Naive B cell (primary cell): Measurements from ENCODE around the gene C4BPB. TPM values are rescaled to one million over a fixed set of nuclear protein-coding genes. Genes with fewer than 3 reads are reported as not detected.

Experiments used
- ATAC-seq, 2 donors: fragments of 150-1000 bp; cut with Tn5 transposase; 2 replicates each; pipeline ENCODE4 v1.10.0; 2021; ENCODE audit warnings: low read depth in 2 of 2, mild to moderate bottlenecking in 2 of 2, moderate library complexity in 2 of 2
- DNase-seq: peaks from one replicate; pipeline ENCODE4 v3.0.0; 2022
- H3K27ac Mint-ChIP-seq, 6 donors: one replicate each; pipeline ENCODE4 v1.8.0; 2020 to 2022; ENCODE audit warnings: mild to moderate bottlenecking in 6 of 6, mixed read lengths in 6 of 6, moderate library complexity in 5 of 6, inconsistent platforms in 2 of 6
- H3K27me3 Mint-ChIP-seq, 3 donors: one replicate each; pipeline ENCODE4 v1.8.0; 2021 to 2022; ENCODE audit warnings: mixed read lengths in 3 of 3, mild to moderate bottlenecking in 1 of 3
- H3K36me3 Mint-ChIP-seq, 2 donors: one replicate each; pipeline ENCODE4 v1.8.0; 2020 to 2022; ENCODE audit warnings: mixed read lengths in 2 of 2, inconsistent platforms in 1 of 2, mild to moderate bottlenecking in 1 of 2
- H3K4me1 Mint-ChIP-seq, 3 donors: one replicate each; pipeline ENCODE4 v1.8.0; 2020 to 2022; ENCODE audit warnings: mixed read lengths in 3 of 3, inconsistent platforms in 1 of 3, mild to moderate bottlenecking in 1 of 3, moderate library complexity in 1 of 3
- H3K4me3 Mint-ChIP-seq, 8 donors: one replicate each; pipeline ENCODE4 v1.8.0; 2020 to 2022; ENCODE audit warnings: mild to moderate bottlenecking in 8 of 8, mixed read lengths in 8 of 8, moderate library complexity in 8 of 8, inconsistent platforms in 2 of 8
- H3K9me3 Mint-ChIP-seq, 7 donors: one replicate each; pipeline ENCODE4 v1.8.0; 2020 to 2022; ENCODE audit warnings: mixed read lengths in 7 of 7, mild to moderate bottlenecking in 5 of 7, inconsistent platforms in 2 of 7, moderate library complexity in 1 of 7
- polyA plus RNA-seq, 6 donors: library from polyadenylated mRNA; unstranded; fragments of 300-500 nt; fragmentation: Illumina TruSeq; gene quantifications; one replicate each; pipeline ENCODE4 v1.2.3, GENCODE V29; 2021; ENCODE audit warnings: low read depth in 6 of 6

Gene C4BPB
- polyA plus RNA-seq, 6 donors from 2014 or later: 0.23 TPM; not detected in 5

DNA sequence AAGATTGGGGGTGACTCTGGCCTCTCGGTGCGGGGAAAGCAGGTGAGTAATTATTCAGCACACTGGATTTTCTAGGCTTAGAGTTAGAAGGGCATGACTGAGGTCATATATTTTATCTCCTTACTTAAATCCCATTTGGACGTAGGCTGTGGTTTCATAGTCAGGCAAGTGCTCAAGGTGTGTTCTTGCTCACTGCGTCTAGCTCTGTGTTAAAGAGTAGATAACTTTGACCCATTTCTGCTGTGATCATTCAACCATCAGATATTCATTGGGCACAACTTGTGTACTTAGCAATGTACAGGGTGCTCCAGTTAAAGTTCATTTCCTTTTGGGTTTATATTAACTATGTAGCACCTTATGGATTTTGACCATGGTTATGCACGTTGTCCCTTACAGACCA is 21.0 kb upstream of the C4BPB start:
- H3K9me3 Mint-ChIP-seq: no peaks in the 10 kb centered on the region
- peaks cover 18 to 31% (median 24%) of the 10 kb centered on the region in 3 donors for H3K4me1 Mint-ChIP-seq
- peak overlapping the region in 1 of 6 donors; percentile 36 for H3K27ac Mint-ChIP-seq
- peaks cover 21 to 23% of the 10 kb centered on the region in 2 donors for H3K36me3 Mint-ChIP-seq
- no peak for ATAC-seq
- H3K4me3 Mint-ChIP-seq: no peak overlapping the region
- H3K27me3 Mint-ChIP-seq: no peaks in the 10 kb centered on the region
- DNase-seq: no peak

- H3K4me3 Mint-ChIP-seq: peak overlapping the region in 2 of 8 donors; percentile 20 to 51
- H3K27me3 Mint-ChIP-seq: no peaks in the 10 kb centered on the region
- peaks cover 13 to 15% of the 10 kb centered on the region in 2 donors for H3K36me3 Mint-ChIP-seq
- H3K4me1 Mint-ChIP-seq: peaks cover 18 to 31% (median 24%) of the 10 kb centered on the region in 3 donors
- peak overlapping the region in 2 of 6 donors; percentile 4 to 13 for H3K27ac Mint-ChIP-seq
- no peaks in the 10 kb centered on the region for H3K9me3 Mint-ChIP-seq
- no peak for DNase-seq
- ATAC-seq: no peak
Measured at GRCh38 chr1:207069061-207069460, 19.6 kb upstream of the C4BPB start.

- peaks cover 13 to 15% of the 10 kb centered on the region in 2 donors for H3K36me3 Mint-ChIP-seq
- no peaks in the 10 kb centered on the region for H3K9me3 Mint-ChIP-seq
- H3K27ac Mint-ChIP-seq: peak overlapping the region in 5 of 6 donors; percentile 4 to 71 (median 38)
- H3K4me3 Mint-ChIP-seq: peak overlapping the region in 5 of 8 donors; percentile 3 to 49 (median 26)
- peaks cover 18 to 31% (median 24%) of the 10 kb centered on the region in 3 donors for H3K4me1 Mint-ChIP-seq
- ATAC-seq (peak; percentile 77 to 81), DNase-seq (no peak)
- no peaks in the 10 kb centered on the region for H3K27me3 Mint-ChIP-seq
Measured at GRCh38 chr1:207069858-207070506, 18.7 kb upstream of the C4BPB start.

DNA sequence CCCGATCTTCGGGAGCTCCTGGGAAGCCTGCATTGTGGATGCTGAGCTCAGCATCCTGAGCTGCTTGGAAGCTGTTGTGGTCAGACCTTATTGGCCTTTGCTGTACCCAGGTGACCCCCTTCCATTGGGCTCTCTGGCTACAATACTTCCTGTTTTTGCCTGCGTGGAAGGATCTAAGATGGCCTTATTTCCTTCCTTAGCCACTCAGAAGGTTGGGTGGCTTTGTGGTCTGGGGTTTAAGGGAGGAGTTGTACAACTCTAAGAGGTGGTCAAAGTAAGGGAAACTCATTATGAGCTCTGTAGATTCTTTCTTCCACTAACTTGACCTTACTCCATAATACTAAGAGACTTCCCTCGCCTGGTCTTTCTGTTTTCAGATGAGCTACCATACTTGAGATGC is 17.8 kb upstream of the C4BPB start:
- ATAC-seq (peak; percentile 45 to 47), DNase-seq (no peak)
- H3K27me3 Mint-ChIP-seq: no peaks in the 10 kb centered on the region
- no peaks in the 10 kb centered on the region for H3K9me3 Mint-ChIP-seq
- H3K27ac Mint-ChIP-seq: peak overlapping the region in 4 of 6 donors; percentile 24 to 78 (median 68)
- H3K4me3 Mint-ChIP-seq: peak overlapping the region in 3 of 8 donors; percentile 36 to 55 (median 49)
- peaks cover 18 to 31% (median 24%) of the 10 kb centered on the region in 3 donors for H3K4me1 Mint-ChIP-seq
- peaks cover 13 to 15% of the 10 kb centered on the region in 2 donors for H3K36me3 Mint-ChIP-seq

GRCh38 chr1:207071426-207071825 is 17.2 kb upstream of the C4BPB start:
- ATAC-seq (no peak), DNase-seq (no peak)
- no peaks in the 10 kb centered on the region for H3K27me3 Mint-ChIP-seq
- H3K4me1 Mint-ChIP-seq: peaks cover 18 to 31% (median 24%) of the 10 kb centered on the region in 3 donors
- H3K27ac Mint-ChIP-seq: peak overlapping the region in 1 of 6 donors; percentile 45
- H3K36me3 Mint-ChIP-seq: peaks cover 13 to 15% of the 10 kb centered on the region in 2 donors
- no peak overlapping the region for H3K4me3 Mint-ChIP-seq
- no peaks in the 10 kb centered on the region for H3K9me3 Mint-ChIP-seq

DNA sequence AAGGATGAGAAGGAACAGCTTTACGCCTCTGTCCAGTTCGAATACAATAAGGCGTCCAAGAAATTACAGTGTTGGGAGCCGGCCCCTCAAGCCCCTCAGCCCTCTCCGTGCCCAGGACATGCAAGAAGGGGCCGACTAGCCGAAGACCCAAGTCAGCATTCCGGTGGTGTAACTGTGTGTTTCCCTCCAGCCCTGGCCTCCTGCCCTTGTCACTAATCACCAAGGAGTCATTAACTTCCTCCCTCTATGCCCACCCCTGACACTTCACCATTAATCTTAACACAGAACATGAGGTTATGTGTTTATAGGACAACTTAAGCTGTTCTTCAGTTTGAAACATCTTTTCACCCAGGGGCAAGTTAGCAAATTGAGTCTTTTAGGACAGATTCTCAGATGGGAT is 16.4 kb upstream of the C4BPB start:
- Mint-ChIP-seq H3K4me1 (peaks cover 18 to 31% (median 24%) of the 10 kb centered on the region in 3 donors), H3K4me3 (no peak overlapping the region), H3K27ac (peak overlapping the region in 1 of 6 donors; percentile 43), H3K36me3 (peaks cover 11 to 12% of the 10 kb centered on the region in 2 donors), H3K27me3 (no peaks in the 10 kb centered on the region), H3K9me3 (no peaks in the 10 kb centered on the region)
- DNase-seq (no peak), ATAC-seq (no peak)

GRCh38 chr1:207073906-207074820 is 14.5 kb upstream of the C4BPB start:
- DNase-seq (no peak), ATAC-seq (no peak)
- Mint-ChIP-seq H3K4me1 (peaks cover 18 to 28% (median 20%) of the 10 kb centered on the region in 3 donors), H3K4me3 (no peak overlapping the region), H3K27me3 (no peaks in the 10 kb centered on the region), H3K9me3 (no peaks in the 10 kb centered on the region), H3K36me3 (peaks cover 1 to 5% of the 10 kb centered on the region in 2 donors), H3K27ac (peak overlapping the region in 1 of 6 donors; percentile 28)

GRCh38 chr1:207076181-207076955 is 12.3 kb upstream of the C4BPB start:
- H3K36me3 Mint-ChIP-seq: peaks cover 0 to 2% of the 10 kb centered on the region in 2 donors
- ATAC-seq: no peak
- DNase-seq: no peak
- H3K4me1 Mint-ChIP-seq: peaks cover 0 to 6% (median 0%) of the 10 kb centered on the region in 3 donors
- H3K27me3 Mint-ChIP-seq: no peaks in the 10 kb centered on the region
- no peaks in the 10 kb centered on the region for H3K9me3 Mint-ChIP-seq
- no peak overlapping the region for H3K27ac Mint-ChIP-seq
- H3K4me3 Mint-ChIP-seq: no peak overlapping the region

- no peak for DNase-seq
Measured at GRCh38 chr1:207077012-207077411, 11.6 kb upstream of the C4BPB start.

GRCh38 chr1:207077470-207078377 is 10.9 kb upstream of the C4BPB start:
- peak; percentile 76 to 92 for ATAC-seq
- Mint-ChIP-seq H3K4me1 (no peaks in the 10 kb centered on the region), H3K9me3 (no peaks in the 10 kb centered on the region), H3K27me3 (no peaks in the 10 kb centered on the region), H3K27ac (peak overlapping the region in 2 of 6 donors; percentile 26 to 33), H3K4me3 (no peak overlapping the region), H3K36me3 (peaks cover 0 to 4% of the 10 kb centered on the region in 2 donors)
- DNase-seq: peak; percentile 66

More at GRCh38 chr1:207077012-207077411, 11.6 kb upstream of the C4BPB start:
- H3K36me3 Mint-ChIP-seq: peaks cover 0 to 4% of the 10 kb centered on the region in 2 donors
- no peak overlapping the region for H3K4me3 Mint-ChIP-seq
- ATAC-seq: no peak
- peaks cover 0 to under 1% (median 0%) of the 10 kb centered on the region in 3 donors for H3K4me1 Mint-ChIP-seq
- no peaks in the 10 kb centered on the region for H3K9me3 Mint-ChIP-seq
- no peak overlapping the region for H3K27ac Mint-ChIP-seq
- H3K27me3 Mint-ChIP-seq: no peaks in the 10 kb centered on the region

- no peaks in the 10 kb centered on the region for H3K4me1 Mint-ChIP-seq
- peaks cover 0 to 4% of the 10 kb centered on the region in 2 donors for H3K36me3 Mint-ChIP-seq
- ATAC-seq: no peak
Measured at GRCh38 chr1:207078578-207079132, 10.0 kb upstream of the C4BPB start.

GRCh38 chr1:207079706-207080241 is 8.9 kb upstream of the C4BPB start:
- peaks cover 0 to 4% of the 10 kb centered on the region in 2 donors for H3K36me3 Mint-ChIP-seq
- H3K4me3 Mint-ChIP-seq: no peak overlapping the region
- DNase-seq: no peak
- H3K27me3 Mint-ChIP-seq: peaks cover 0 to 10% (median 0%) of the 10 kb centered on the region in 3 donors
- H3K27ac Mint-ChIP-seq: no peak overlapping the region
- ATAC-seq: no peak
- no peaks in the 10 kb centered on the region for H3K9me3 Mint-ChIP-seq
- H3K4me1 Mint-ChIP-seq: peaks cover 0 to 5% (median 5%) of the 10 kb centered on the region in 3 donors

More at GRCh38 chr1:207078578-207079132, 10.0 kb upstream of the C4BPB start:
- Mint-ChIP-seq H3K27ac (no peak overlapping the region), H3K9me3 (no peaks in the 10 kb centered on the region), H3K4me3 (no peak overlapping the region), H3K27me3 (peaks cover 0 to 5% (median 0%) of the 10 kb centered on the region in 3 donors)
- DNase-seq: no peak
